Choroid plexus epithelial cell (primary cell): ENCODE data around the gene COX10.

Experiments
- DNase-seq: peaks from one replicate; pipeline ENCODE4 v3.0.0-alpha.2; 2010; ENCODE audit warnings: low read depth
- H3K4me3 ChIP-seq: 2 replicates; pipeline ENCODE4 v1.5.1; 2011; ENCODE audit warnings: low read depth, mild to moderate bottlenecking, control low read depth, low read length, moderate library complexity
- CTCF ChIP-seq: conservative IDR thresholded peaks from 2 replicates; pipeline ENCODE4 v1.5.1; 2011; ENCODE audit warnings: low read depth, mild to moderate bottlenecking, control low read depth, inconsistent platforms, low read length, moderate library complexity

COX10 gene

GRCh38 chr17:14245002-14245401, 175.7 kb downstream of the COX10 start:
- no peak for TF ChIP-seq CTCF
- no peak for DNase-seq
- no peak overlapping the region for H3K4me3 ChIP-seq

- TF ChIP-seq CTCF = no peak
- H3K4me3 ChIP-seq = no peak overlapping the region
- DNase-seq = no peak
These were observed 176.3 kb downstream of the COX10 start for GRCh38 chr17:14245629-14246028.
